ENCODE data around the gene FASTKD3. TPM values are rescaled to one million over a fixed set of nuclear protein-coding genes. Genes with fewer than 3 reads are reported as not detected.
"Not testable (repeated sequence)": the region's sequence is repeated elsewhere in the genome, so short reads cannot be mapped to it uniquely, and the experiment has no call there.

FASTKD3 gene
- 10 to 100 TPM in 1 of 2 donors, 1 to 10 TPM in 1; 8.5 to 12.3 TPM for total RNA-seq

- DNase-seq (peak; percentile 92), ATAC-seq (replicated peaks in 1 of 2) (peak; percentile 98 to 99)
- peaks cover 11 to 17% of the 10 kb centered on the region in 2 donors for H3K36me3 Mint-ChIP-seq (ENCODE audit: insufficient read depth in 2 of 2)
- peaks cover 75% of the 10 kb centered on the region for H3K4me1 Mint-ChIP-seq (ENCODE audit: low read depth)
- no peaks in the 10 kb centered on the region for H3K27me3 Mint-ChIP-seq (ENCODE audit: low read depth)
- peak within 1 kb of the TSS; percentile 92 for H3K27ac Mint-ChIP-seq
- H3K9me3 Mint-ChIP-seq = no peaks in the 10 kb centered on the region
- H3K4me3 Mint-ChIP-seq = peak within 1 kb of the TSS; percentile 92 to 95
Observed at GRCh38 chr5:7868773-7869473, at the start of gene FASTKD3, which contains the start of gene MTRR. Gene FASTKD3 (minus strand): TSS chr5:7869031. CDS start chr5:7868083, 948 bp downstream. Gene MTRR (plus strand): TSS chr5:7869148. CDS start chr5:7870795, 1,647 bp downstream.

GRCh38 chr5:7917130-7918123, 48.6 kb upstream of the FASTKD3 start:
- no peak for ATAC-seq (replicated peaks in 1 of 2)
- no peak for DNase-seq
- Mint-ChIP-seq H3K9me3 (peaks cover 6 to 14% of the 10 kb centered on the region in 2 donors), H3K27me3 (ENCODE audit: low read depth) (peaks cover 22% of the 10 kb centered on the region), H3K36me3 (ENCODE audit: insufficient read depth in 2 of 2) (peaks cover 7 to 9% of the 10 kb centered on the region in 2 donors), H3K4me1 (ENCODE audit: low read depth) (peaks cover 4% of the 10 kb centered on the region), H3K4me3 (no peak overlapping the region), H3K27ac (no peak overlapping the region)

- H3K9me3 Mint-ChIP-seq = peaks cover 6 to 20% of the 10 kb centered on the region in 2 donors
- ATAC-seq (replicated peaks in 1 of 2) (no peak), DNase-seq (no peak)
- peaks cover 11% of the 10 kb centered on the region for H3K27me3 Mint-ChIP-seq (ENCODE audit: low read depth)
- peaks cover 4% of the 10 kb centered on the region for H3K4me1 Mint-ChIP-seq (ENCODE audit: low read depth)
- H3K4me3 Mint-ChIP-seq = no peak overlapping the region
- H3K27ac Mint-ChIP-seq = no peak overlapping the region
- peaks cover 7 to 11% of the 10 kb centered on the region in 2 donors for H3K36me3 Mint-ChIP-seq (ENCODE audit: insufficient read depth in 2 of 2)
Observed at GRCh38 chr5:7916171-7916804, 47.5 kb upstream of the FASTKD3 start.

- not testable (repeated sequence) for ATAC-seq (replicated peaks in 1 of 2); H3K4me1 Mint-ChIP-seq (ENCODE audit: low read depth); DNase-seq; H3K27me3 Mint-ChIP-seq (ENCODE audit: low read depth); H3K27ac Mint-ChIP-seq; H3K4me3 Mint-ChIP-seq
- Mint-ChIP-seq H3K36me3 (ENCODE audit: insufficient read depth in 2 of 2) (peaks cover 19 to 40% of the 10 kb centered on the region in 2 donors), H3K9me3 (peaks cover 15 to 28% of the 10 kb centered on the region in 2 donors)
Observed at GRCh38 chr5:7911429-7911771, 42.6 kb upstream of the FASTKD3 start.

- Mint-ChIP-seq H3K27ac (no peak overlapping the region), H3K4me3 (no peak overlapping the region), H3K27me3 (ENCODE audit: low read depth) (no peaks in the 10 kb centered on the region), H3K4me1 (ENCODE audit: low read depth) (no peaks in the 10 kb centered on the region), H3K36me3 (ENCODE audit: insufficient read depth in 2 of 2) (peaks cover 19 to 42% of the 10 kb centered on the region in 2 donors), H3K9me3 (peaks cover 15 to 28% of the 10 kb centered on the region in 2 donors)
- ATAC-seq (replicated peaks in 1 of 2) (no peak), DNase-seq (no peak)
Observed at GRCh38 chr5:7910738-7911428, 42.1 kb upstream of the FASTKD3 start.

- DNase-seq (no peak), ATAC-seq (replicated peaks in 1 of 2) (no peak)
- Mint-ChIP-seq H3K4me3 (no peak overlapping the region), H3K36me3 (ENCODE audit: insufficient read depth in 2 of 2) (peaks cover 22 to 62% of the 10 kb centered on the region in 2 donors), H3K27me3 (ENCODE audit: low read depth) (no peaks in the 10 kb centered on the region), H3K9me3 (peaks cover 15 to 23% of the 10 kb centered on the region in 2 donors), H3K27ac (no peak overlapping the region), H3K4me1 (ENCODE audit: low read depth) (peaks cover 10% of the 10 kb centered on the region)
Observed at GRCh38 chr5:7908317-7908716, 39.5 kb upstream of the FASTKD3 start.

- Mint-ChIP-seq H3K27me3 (ENCODE audit: low read depth) (no peaks in the 10 kb centered on the region), H3K4me3 (no peak overlapping the region), H3K4me1 (ENCODE audit: low read depth) (peaks cover 17% of the 10 kb centered on the region), H3K36me3 (ENCODE audit: insufficient read depth in 2 of 2) (peaks cover 20 to 60% of the 10 kb centered on the region in 2 donors), H3K27ac (no peak overlapping the region), H3K9me3 (peaks cover 11 to 16% of the 10 kb centered on the region in 2 donors)
- ATAC-seq (replicated peaks in 1 of 2) (no peak), DNase-seq (no peak)
Observed at GRCh38 chr5:7907612-7908011, 38.8 kb upstream of the FASTKD3 start.

- peak overlapping the region; percentile 11 to 35 for H3K4me3 Mint-ChIP-seq
- H3K9me3 Mint-ChIP-seq = peaks cover 5 to 9% of the 10 kb centered on the region in 2 donors
- peaks cover 23 to 73% of the 10 kb centered on the region in 2 donors for H3K36me3 Mint-ChIP-seq (ENCODE audit: insufficient read depth in 2 of 2)
- DNase-seq (no peak), ATAC-seq (replicated peaks in 1 of 2) (peak; percentile 81 to 88)
- peak overlapping the region; percentile 10 for H3K27ac Mint-ChIP-seq
- peaks cover 25% of the 10 kb centered on the region for H3K4me1 Mint-ChIP-seq (ENCODE audit: low read depth)
- no peaks in the 10 kb centered on the region for H3K27me3 Mint-ChIP-seq (ENCODE audit: low read depth)
Observed at GRCh38 chr5:7904170-7904569, 35.3 kb upstream of the FASTKD3 start.

GRCh38 chr5:7902666-7903625, 34.1 kb upstream of the FASTKD3 start:
- ATAC-seq (replicated peaks in 1 of 2) (no peak), DNase-seq (no peak)
- Mint-ChIP-seq H3K4me1 (ENCODE audit: low read depth) (peaks cover 25% of the 10 kb centered on the region), H3K4me3 (no peak overlapping the region), H3K27ac (no peak overlapping the region), H3K36me3 (ENCODE audit: insufficient read depth in 2 of 2) (peaks cover 25 to 73% of the 10 kb centered on the region in 2 donors), H3K27me3 (ENCODE audit: low read depth) (no peaks in the 10 kb centered on the region), H3K9me3 (peaks cover 1 to 5% of the 10 kb centered on the region in 2 donors)

- Mint-ChIP-seq H3K9me3 (peaks cover 0 to 2% of the 10 kb centered on the region in 2 donors), H3K4me1 (ENCODE audit: low read depth) (peaks cover 25% of the 10 kb centered on the region), H3K36me3 (ENCODE audit: insufficient read depth in 2 of 2) (peaks cover 23 to 69% of the 10 kb centered on the region in 2 donors), H3K27ac (peak overlapping the region; percentile 18), H3K4me3 (no peak overlapping the region), H3K27me3 (ENCODE audit: low read depth) (no peaks in the 10 kb centered on the region)
- DNase-seq = no peak
- no peak for ATAC-seq (replicated peaks in 1 of 2)
Observed at GRCh38 chr5:7902201-7902600, 33.4 kb upstream of the FASTKD3 start.

- no peak overlapping the region for H3K27ac Mint-ChIP-seq
- H3K27me3 Mint-ChIP-seq (ENCODE audit: low read depth) = no peaks in the 10 kb centered on the region
- no peak overlapping the region for H3K4me3 Mint-ChIP-seq
- no peaks in the 10 kb centered on the region for H3K9me3 Mint-ChIP-seq
- H3K36me3 Mint-ChIP-seq (ENCODE audit: insufficient read depth in 2 of 2) = peaks cover 16 to 67% of the 10 kb centered on the region in 2 donors
- DNase-seq (peak; percentile 21 to 36), ATAC-seq (replicated peaks in 1 of 2) (peak in 1 of 2 donors; percentile 53)
- H3K4me1 Mint-ChIP-seq (ENCODE audit: low read depth) = peaks cover 28% of the 10 kb centered on the region
Observed at GRCh38 chr5:7897014-7897600, 28.3 kb upstream of the FASTKD3 start.
